C4-2B (cell line): Measurements from ENCODE around the gene UBR4.

Experiments
- H3K27ac ChIP-seq: fragments of 450-650 bp; 2 replicates; pipeline ENCODE4 v1.5.1; 2017
- CTCF ChIP-seq: fragments of 450-650 bp; conservative IDR thresholded peaks from 2 replicates; pipeline ENCODE4 v1.5.1; 2017; ENCODE audit warnings: mild to moderate bottlenecking
- ZFX ChIP-seq: fragments of 450-650 bp; IDR thresholded peaks from 2 replicates; pipeline ENCODE4 v1.6.1; 2017

The UBR4 gene

GRCh38 chr1:19073311-19074186 is 136.5 kb downstream of the UBR4 start:
- TF ChIP-seq CTCF (no peak), ZFX (no peak)
- H3K27ac ChIP-seq, result peak overlapping the region; percentile 33

GRCh38 chr1:19072285-19072981 is 137.6 kb downstream of the UBR4 start:
- peak overlapping the region; percentile 33 for H3K27ac ChIP-seq
- TF ChIP-seq ZFX (no peak), CTCF (no peak)

GRCh38 chr1:19071674-19072281 is 138.3 kb downstream of the UBR4 start:
- no peak overlapping the region for H3K27ac ChIP-seq
- TF ChIP-seq CTCF (no peak), ZFX (no peak)

GRCh38 chr1:19070891-19071621 is 139.0 kb downstream of the UBR4 start:
- TF ChIP-seq ZFX (no peak), CTCF (no peak)
- no peak overlapping the region for H3K27ac ChIP-seq

GRCh38 chr1:19070197-19070651 is 139.8 kb downstream of the UBR4 start:
- no peak for TF ChIP-seq ZFX
- TF ChIP-seq CTCF, result no peak
- H3K27ac ChIP-seq, result no peak overlapping the region

- H3K27ac ChIP-seq, result peak overlapping the region; percentile 82; the same call in 1 of the 2 replicates
- TF ChIP-seq CTCF (no peak), ZFX (no peak)
Measured at GRCh38 chr1:19068639-19069276, 141.3 kb downstream of the UBR4 start.
